ENCODE data around the gene SLCO2A1.

GRCh38 chr3:133964547-133964946 is 65.2 kb downstream of the SLCO2A1 start:
- TF ChIP-seq POLR2AphosphoS5 (IDR thresholded peaks at IDR 0.05; ENCODE audit: borderline replicate concordance, low read depth, low read length): no peak
- no peak for TF ChIP-seq EZH2 (IDR thresholded peaks at IDR 0.05)
- TF ChIP-seq FOXP2 (optimal IDR thresholded peaks at IDR 0.05; ENCODE audit: control extremely low read depth, extremely low read length, insufficient read depth): no peak

Measured in SK-N-MC (cell line).